Uterine smooth muscle cell (primary cell): Measurements from ENCODE around the gene LEMD2. TPM values are rescaled to one million over a fixed set of nuclear protein-coding genes. Genes with fewer than 3 reads are reported as not detected.

Experiments
- total RNA-seq: library from RNA; depleted of rRNA; stranded (reverse); fragments of >200 nt; gene quantifications from 2 replicates; pipeline ENCODE4 v1.2.3, GENCODE V29; 2014

LEMD2 gene
- 64.7 and 66.3 TPM in 2 replicates for total RNA-seq

GRCh38 chr6:33788694-33789549 is at the start of gene LEMD2:
Gene LEMD2, minus strand, starts transcription at chr6:33789130. Its CDS starts 14 bp downstream, at chr6:33789116.

DNA sequence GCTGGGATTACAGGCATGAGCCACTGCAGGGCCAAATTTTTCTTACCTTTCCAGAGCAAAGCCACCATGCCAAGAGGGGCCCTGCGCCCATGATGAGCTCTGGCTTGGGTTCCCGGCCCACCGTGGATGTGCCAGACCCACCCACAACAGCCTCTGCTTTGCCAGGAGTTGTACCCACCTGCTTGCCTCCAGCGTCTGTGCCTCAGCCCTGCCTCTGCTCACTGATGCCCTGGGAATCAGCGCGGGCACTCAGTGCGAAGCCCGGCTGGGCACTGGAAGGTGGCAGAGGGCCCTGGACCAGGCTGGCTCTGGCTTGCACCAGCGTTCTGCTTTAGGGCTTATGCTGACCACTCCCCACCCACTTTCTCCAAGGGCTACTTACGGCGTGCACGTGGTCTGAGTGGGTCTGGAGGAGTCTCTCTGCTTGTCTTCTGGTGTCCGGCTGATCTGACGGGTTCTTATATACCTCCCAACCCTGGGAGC is 14.7 kb upstream of the LEMD2 start, which contains the start of gene MLN:
MLN (minus strand) TSS at position 433 of the 483 bp plus-strand sequence. CDS start 2,840 bp downstream, outside the sequence.

DNA sequence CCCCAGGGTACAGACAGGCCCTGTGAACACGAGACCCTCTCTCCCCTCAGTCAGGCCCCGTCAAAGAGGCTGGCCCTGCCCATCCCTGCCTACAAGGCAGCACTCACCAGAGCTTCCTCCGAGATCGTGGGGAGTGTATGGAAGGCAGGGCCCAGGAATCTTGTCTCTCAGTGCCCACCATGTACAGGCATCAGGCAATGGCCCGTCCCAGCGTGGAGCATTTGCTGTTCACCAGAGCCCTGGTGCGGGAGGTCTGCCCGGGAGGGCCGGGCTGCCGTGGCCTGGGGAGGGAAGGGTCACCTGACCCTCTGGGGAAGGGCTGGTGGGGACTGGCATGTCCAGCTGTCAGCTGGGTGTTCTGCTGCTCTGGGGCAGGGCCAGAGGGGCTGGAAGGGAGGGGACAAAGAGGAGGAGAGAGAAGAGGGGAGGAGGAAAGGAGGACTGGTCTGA is 42.3 kb downstream of the LEMD2 start, which contains the start of gene IP6K3:
IP6K3 (minus strand) TSS at position 255 of the 450 bp plus-strand sequence. CDS start 11,429 bp downstream, outside the sequence.

Other genes with a start within 250 kb of the LEMD2 start
- gene BAK1, start 208.9 kb downstream of the LEMD2 start, total RNA-seq: 13.0 and 18.0 TPM in 2 replicates
- 55.4 and 86.4 TPM in 2 replicates for gene ITPR3, start 167.8 kb downstream of the LEMD2 start, total RNA-seq
- gene UQCC2, start 77.4 kb downstream of the LEMD2 start, total RNA-seq: 31.3 and 42.6 TPM in 2 replicates
- 0.22 and 0.50 TPM in 2 replicates for gene IP6K3, start 42.2 kb downstream of the LEMD2 start, total RNA-seq
- not detected in 2 replicates for gene MLN, start 14.9 kb upstream of the LEMD2 start, total RNA-seq